ENCODE data around the gene GAL3ST3.

DNA sequence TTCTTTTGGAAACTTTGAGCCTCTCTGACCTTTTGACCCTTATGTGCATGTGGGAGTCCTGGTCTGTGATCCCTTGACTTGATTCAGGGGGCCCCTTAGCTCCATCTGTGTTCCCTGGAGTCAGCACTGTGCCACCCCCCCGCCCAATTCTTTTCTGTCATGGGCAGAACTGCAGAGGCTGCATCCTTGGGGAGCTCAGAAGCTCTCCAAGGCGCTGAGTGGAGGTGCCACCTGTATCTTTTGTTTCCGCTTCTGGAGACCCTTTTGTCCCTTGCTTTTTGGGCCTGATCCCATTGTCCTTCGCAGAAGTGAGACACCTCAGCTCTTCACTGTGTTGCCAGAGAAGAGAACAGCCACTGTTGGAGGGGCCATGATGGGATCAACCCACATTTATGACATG lies 18.7 kb upstream of the GAL3ST3 start:
- no peak for TF ChIP-seq POLR2A (IDR thresholded peaks at IDR 0.05; ENCODE audit: extremely low read depth, insufficient read length)
- TF ChIP-seq, protein P1, sequence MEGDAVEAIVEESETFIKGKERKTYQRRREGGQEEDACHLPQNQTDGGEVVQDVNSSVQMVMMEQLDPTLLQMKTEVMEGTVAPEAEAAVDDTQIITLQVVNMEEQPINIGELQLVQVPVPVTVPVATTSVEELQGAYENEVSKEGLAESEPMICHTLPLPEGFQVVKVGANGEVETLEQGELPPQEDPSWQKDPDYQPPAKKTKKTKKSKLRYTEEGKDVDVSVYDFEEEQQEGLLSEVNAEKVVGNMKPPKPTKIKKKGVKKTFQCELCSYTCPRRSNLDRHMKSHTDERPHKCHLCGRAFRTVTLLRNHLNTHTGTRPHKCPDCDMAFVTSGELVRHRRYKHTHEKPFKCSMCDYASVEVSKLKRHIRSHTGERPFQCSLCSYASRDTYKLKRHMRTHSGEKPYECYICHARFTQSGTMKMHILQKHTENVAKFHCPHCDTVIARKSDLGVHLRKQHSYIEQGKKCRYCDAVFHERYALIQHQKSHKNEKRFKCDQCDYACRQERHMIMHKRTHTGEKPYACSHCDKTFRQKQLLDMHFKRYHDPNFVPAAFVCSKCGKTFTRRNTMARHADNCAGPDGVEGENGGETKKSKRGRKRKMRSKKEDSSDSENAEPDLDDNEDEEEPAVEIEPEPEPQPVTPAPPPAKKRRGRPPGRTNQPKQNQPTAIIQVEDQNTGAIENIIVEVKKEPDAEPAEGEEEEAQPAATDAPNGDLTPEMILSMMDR (IDR thresholded peaks at IDR 0.05; ENCODE audit: low read depth, low read length), result no peak
- TF ChIP-seq, protein P2, sequence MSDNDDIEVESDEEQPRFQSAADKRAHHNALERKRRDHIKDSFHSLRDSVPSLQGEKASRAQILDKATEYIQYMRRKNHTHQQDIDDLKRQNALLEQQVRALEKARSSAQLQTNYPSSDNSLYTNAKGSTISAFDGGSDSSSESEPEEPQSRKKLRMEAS (IDR thresholded peaks at IDR 0.05; ENCODE audit: low read depth, low read length), result no peak

Data from NB4 (cell line).